ENCODE data around the gene RPSA.

GRCh38 chr3:39438880-39439279, 32.4 kb downstream of the RPSA start:
- TF ChIP-seq, protein P1, sequence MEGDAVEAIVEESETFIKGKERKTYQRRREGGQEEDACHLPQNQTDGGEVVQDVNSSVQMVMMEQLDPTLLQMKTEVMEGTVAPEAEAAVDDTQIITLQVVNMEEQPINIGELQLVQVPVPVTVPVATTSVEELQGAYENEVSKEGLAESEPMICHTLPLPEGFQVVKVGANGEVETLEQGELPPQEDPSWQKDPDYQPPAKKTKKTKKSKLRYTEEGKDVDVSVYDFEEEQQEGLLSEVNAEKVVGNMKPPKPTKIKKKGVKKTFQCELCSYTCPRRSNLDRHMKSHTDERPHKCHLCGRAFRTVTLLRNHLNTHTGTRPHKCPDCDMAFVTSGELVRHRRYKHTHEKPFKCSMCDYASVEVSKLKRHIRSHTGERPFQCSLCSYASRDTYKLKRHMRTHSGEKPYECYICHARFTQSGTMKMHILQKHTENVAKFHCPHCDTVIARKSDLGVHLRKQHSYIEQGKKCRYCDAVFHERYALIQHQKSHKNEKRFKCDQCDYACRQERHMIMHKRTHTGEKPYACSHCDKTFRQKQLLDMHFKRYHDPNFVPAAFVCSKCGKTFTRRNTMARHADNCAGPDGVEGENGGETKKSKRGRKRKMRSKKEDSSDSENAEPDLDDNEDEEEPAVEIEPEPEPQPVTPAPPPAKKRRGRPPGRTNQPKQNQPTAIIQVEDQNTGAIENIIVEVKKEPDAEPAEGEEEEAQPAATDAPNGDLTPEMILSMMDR (optimal IDR thresholded peaks at IDR 0.05 in 1 of 3, IDR thresholded peaks at IDR 0.05 in 1 of 3, conservative IDR thresholded peaks at IDR 0.05 in 1 of 3; ENCODE audit: extremely low read depth in 1 of 3, insufficient read depth in 2 of 3, low read length in 3 of 3): no peak
- TF ChIP-seq EZH2 (IDR thresholded peaks at IDR 0.05; ENCODE audit: low read length): no peak
